Activated naive CD8-positive, alpha-beta T cell treated with anti-CD3 and anti-CD28 coated beads for 36 hours (primary cell): Measurements from ENCODE around the gene BARX2. TPM values are rescaled to one million over a fixed set of nuclear protein-coding genes. Genes with fewer than 3 reads are reported as not detected.

Experiments used
- DNase-seq: peaks from one replicate; pipeline ENCODE4 v3.0.0; 2021
- H3K27ac Mint-ChIP-seq: one replicate; pipeline ENCODE4 v1.8.0; 2022; ENCODE audit warnings: mild to moderate bottlenecking, moderate library complexity, mixed read lengths
- H3K27me3 Mint-ChIP-seq: one replicate; pipeline ENCODE4 v1.8.0; 2022; ENCODE audit warnings: mild to moderate bottlenecking, mixed read lengths
- H3K36me3 Mint-ChIP-seq: one replicate; pipeline ENCODE4 v1.8.0; 2021; ENCODE audit warnings: mild to moderate bottlenecking, mixed read lengths
- H3K4me1 Mint-ChIP-seq: one replicate; pipeline ENCODE4 v1.8.0; 2021; ENCODE audit warnings: mixed read lengths
- H3K4me3 Mint-ChIP-seq: one replicate; pipeline ENCODE4 v1.8.0; 2022; ENCODE audit warnings: mild to moderate bottlenecking, moderate library complexity, mixed read lengths
- H3K9me3 Mint-ChIP-seq: one replicate; pipeline ENCODE4 v1.8.0; 2022; ENCODE audit warnings: mixed read lengths
- total RNA-seq, 2 experiments: library from RNA; stranded (reverse); gene quantifications; one replicate each; pipeline ENCODE4 v1.2.3, GENCODE V29; 2021

BARX2 gene
- total RNA-seq, 2 experiments from 2014 or later = 0.12 TPM; not detected in 1

GRCh38 chr11:129457321-129457720 lies 81.7 kb downstream of the BARX2 start:
- no peaks in the 10 kb centered on the region for H3K36me3 Mint-ChIP-seq
- H3K27ac Mint-ChIP-seq = no peak overlapping the region
- no peaks in the 10 kb centered on the region for H3K9me3 Mint-ChIP-seq
- H3K27me3 Mint-ChIP-seq = peaks cover 12% of the 10 kb centered on the region
- no peak overlapping the region for H3K4me3 Mint-ChIP-seq
- no peaks in the 10 kb centered on the region for H3K4me1 Mint-ChIP-seq
- no peak for DNase-seq

GRCh38 chr11:129458278-129458677 lies 82.6 kb downstream of the BARX2 start:
- Mint-ChIP-seq H3K9me3 (peaks cover 5% of the 10 kb centered on the region), H3K4me1 (no peaks in the 10 kb centered on the region), H3K36me3 (peaks cover 2% of the 10 kb centered on the region), H3K27ac (no peak overlapping the region), H3K4me3 (no peak overlapping the region), H3K27me3 (peaks cover 17% of the 10 kb centered on the region)
- DNase-seq = no peak

- H3K4me3 Mint-ChIP-seq = no peak overlapping the region
- peaks cover 8% of the 10 kb centered on the region for H3K9me3 Mint-ChIP-seq
- DNase-seq = no peak
- no peaks in the 10 kb centered on the region for H3K4me1 Mint-ChIP-seq
- peaks cover 3% of the 10 kb centered on the region for H3K36me3 Mint-ChIP-seq
- no peak overlapping the region for H3K27ac Mint-ChIP-seq
- peaks cover 24% of the 10 kb centered on the region for H3K27me3 Mint-ChIP-seq
Observed at GRCh38 chr11:129458756-129459535, 83.3 kb downstream of the BARX2 start.

GRCh38 chr11:129460714-129461113 lies 85.1 kb downstream of the BARX2 start:
- H3K9me3 Mint-ChIP-seq = peaks cover 8% of the 10 kb centered on the region
- no peak overlapping the region for H3K4me3 Mint-ChIP-seq
- H3K27ac Mint-ChIP-seq = no peak overlapping the region
- H3K36me3 Mint-ChIP-seq = peaks cover 3% of the 10 kb centered on the region
- H3K27me3 Mint-ChIP-seq = peaks cover 31% of the 10 kb centered on the region
- H3K4me1 Mint-ChIP-seq = no peaks in the 10 kb centered on the region
- no peak for DNase-seq

GRCh38 chr11:129484068-129484467 lies 108.4 kb downstream of the BARX2 start:
- no peak for DNase-seq
- Mint-ChIP-seq H3K4me1 (no peaks in the 10 kb centered on the region), H3K27ac (no peak overlapping the region), H3K36me3 (no peaks in the 10 kb centered on the region), H3K9me3 (peaks cover 1% of the 10 kb centered on the region), H3K27me3 (peaks cover 20% of the 10 kb centered on the region), H3K4me3 (no peak overlapping the region)

GRCh38 chr11:129489249-129489648 lies 113.6 kb downstream of the BARX2 start:
- H3K4me3 Mint-ChIP-seq = no peak overlapping the region
- no peak for DNase-seq
- peaks cover 27% of the 10 kb centered on the region for H3K27me3 Mint-ChIP-seq
- no peaks in the 10 kb centered on the region for H3K4me1 Mint-ChIP-seq
- no peak overlapping the region for H3K27ac Mint-ChIP-seq
- H3K9me3 Mint-ChIP-seq = peaks cover 1% of the 10 kb centered on the region
- no peaks in the 10 kb centered on the region for H3K36me3 Mint-ChIP-seq

- no peak overlapping the region for H3K27ac Mint-ChIP-seq
- no peaks in the 10 kb centered on the region for H3K36me3 Mint-ChIP-seq
- H3K4me3 Mint-ChIP-seq = no peak overlapping the region
- no peaks in the 10 kb centered on the region for H3K4me1 Mint-ChIP-seq
- H3K9me3 Mint-ChIP-seq = peaks cover 1% of the 10 kb centered on the region
- DNase-seq = no peak
- H3K27me3 Mint-ChIP-seq = peaks cover 27% of the 10 kb centered on the region
Observed at GRCh38 chr11:129490004-129490403, 114.4 kb downstream of the BARX2 start.

GRCh38 chr11:129493746-129494145 lies 118.1 kb downstream of the BARX2 start:
- H3K4me1 Mint-ChIP-seq = no peaks in the 10 kb centered on the region
- DNase-seq = no peak

More at GRCh38 chr11:129493746-129494145, 118.1 kb downstream of the BARX2 start:
- H3K4me3 Mint-ChIP-seq = no peak overlapping the region
- peaks cover 1% of the 10 kb centered on the region for H3K9me3 Mint-ChIP-seq
- H3K27ac Mint-ChIP-seq = no peak overlapping the region
- H3K36me3 Mint-ChIP-seq = no peaks in the 10 kb centered on the region
- H3K27me3 Mint-ChIP-seq = peaks cover 19% of the 10 kb centered on the region

Other genes with a start within 250 kb of the BARX2 start
- 1 to 10 TPM; 6.5 to 7.4 TPM for gene ARHGAP32, start 183.5 kb upstream of the BARX2 start, total RNA-seq